Measurements from ENCODE around the gene LRIT2. TPM values are rescaled to one million over a fixed set of nuclear protein-coding genes. Genes with fewer than 3 reads are reported as not detected.

The LRIT2 gene
- total RNA-seq, 1 experiment from 2014 or later: not detected

DNA sequence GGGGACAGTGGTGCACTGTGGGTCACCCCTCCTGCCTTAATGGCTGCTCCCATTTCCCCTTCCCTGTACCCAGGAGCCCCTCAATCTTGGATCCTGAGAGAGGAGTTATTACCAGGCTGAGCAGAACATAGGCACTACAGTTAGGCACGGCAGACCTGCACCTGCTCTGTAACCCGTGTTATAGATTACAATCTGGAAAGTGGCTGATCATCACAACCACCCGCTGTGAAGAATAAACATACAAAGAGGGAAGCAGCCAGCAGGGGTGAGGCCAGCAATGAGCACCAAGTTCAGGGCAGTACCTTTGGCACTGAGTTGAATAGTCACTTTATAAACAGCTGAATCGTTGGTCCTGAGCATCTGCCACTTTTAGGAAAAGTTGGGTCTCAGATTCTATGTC, 29.3 kb downstream of the LRIT2 start:
- Mint-ChIP-seq H3K27ac (ENCODE audit: unreplicated experiment) (no peak overlapping the region), H3K36me3 (ENCODE audit: insufficient read depth, unreplicated experiment) (no peaks in the 10 kb centered on the region), H3K9me3 (ENCODE audit: unreplicated experiment) (no peaks in the 10 kb centered on the region), H3K4me1 (ENCODE audit: low read depth, unreplicated experiment) (no peaks in the 10 kb centered on the region), H3K4me3 (ENCODE audit: unreplicated experiment) (no peak overlapping the region), H3K27me3 (ENCODE audit: insufficient read depth, unreplicated experiment) (peaks cover 44% of the 10 kb centered on the region)
- CTCF ChIA-PET: no interaction called here
- no peaks in the 10 kb centered on the region for H3K9me3 ChIP-seq
- H3K36me3 ChIP-seq (ENCODE audit: control insufficient read depth, insufficient read depth, low read length): no peaks in the 10 kb centered on the region
- BruUV-seq (replicated peaks): no TSS peak
- TF ChIP-seq, protein P1, sequence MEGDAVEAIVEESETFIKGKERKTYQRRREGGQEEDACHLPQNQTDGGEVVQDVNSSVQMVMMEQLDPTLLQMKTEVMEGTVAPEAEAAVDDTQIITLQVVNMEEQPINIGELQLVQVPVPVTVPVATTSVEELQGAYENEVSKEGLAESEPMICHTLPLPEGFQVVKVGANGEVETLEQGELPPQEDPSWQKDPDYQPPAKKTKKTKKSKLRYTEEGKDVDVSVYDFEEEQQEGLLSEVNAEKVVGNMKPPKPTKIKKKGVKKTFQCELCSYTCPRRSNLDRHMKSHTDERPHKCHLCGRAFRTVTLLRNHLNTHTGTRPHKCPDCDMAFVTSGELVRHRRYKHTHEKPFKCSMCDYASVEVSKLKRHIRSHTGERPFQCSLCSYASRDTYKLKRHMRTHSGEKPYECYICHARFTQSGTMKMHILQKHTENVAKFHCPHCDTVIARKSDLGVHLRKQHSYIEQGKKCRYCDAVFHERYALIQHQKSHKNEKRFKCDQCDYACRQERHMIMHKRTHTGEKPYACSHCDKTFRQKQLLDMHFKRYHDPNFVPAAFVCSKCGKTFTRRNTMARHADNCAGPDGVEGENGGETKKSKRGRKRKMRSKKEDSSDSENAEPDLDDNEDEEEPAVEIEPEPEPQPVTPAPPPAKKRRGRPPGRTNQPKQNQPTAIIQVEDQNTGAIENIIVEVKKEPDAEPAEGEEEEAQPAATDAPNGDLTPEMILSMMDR (IDR thresholded peaks at IDR 0.05; ENCODE audit: insufficient read depth in 1 of 2, low read depth in 1 of 2, low read length in 1 of 2, severe bottlenecking in 1 of 2, unreplicated experiment in 1 of 2): no peak
- POLR2A ChIA-PET: no interaction called here
- intact Hi-C loops (cut with micrococcal nuclease; ENCODE audit: unreplicated experiment): no loop called here
- H3K27me3 ChIP-seq (replicated peaks; ENCODE audit: control insufficient read depth, insufficient read depth, low read length): peaks cover 10% of the 10 kb centered on the region
- DNase-seq: no peak
- H3K4me1 ChIP-seq: no peaks in the 10 kb centered on the region
- no peak overlapping the region for H3K4me3 ChIP-seq (ENCODE audit: low read depth, low read length)

DNA sequence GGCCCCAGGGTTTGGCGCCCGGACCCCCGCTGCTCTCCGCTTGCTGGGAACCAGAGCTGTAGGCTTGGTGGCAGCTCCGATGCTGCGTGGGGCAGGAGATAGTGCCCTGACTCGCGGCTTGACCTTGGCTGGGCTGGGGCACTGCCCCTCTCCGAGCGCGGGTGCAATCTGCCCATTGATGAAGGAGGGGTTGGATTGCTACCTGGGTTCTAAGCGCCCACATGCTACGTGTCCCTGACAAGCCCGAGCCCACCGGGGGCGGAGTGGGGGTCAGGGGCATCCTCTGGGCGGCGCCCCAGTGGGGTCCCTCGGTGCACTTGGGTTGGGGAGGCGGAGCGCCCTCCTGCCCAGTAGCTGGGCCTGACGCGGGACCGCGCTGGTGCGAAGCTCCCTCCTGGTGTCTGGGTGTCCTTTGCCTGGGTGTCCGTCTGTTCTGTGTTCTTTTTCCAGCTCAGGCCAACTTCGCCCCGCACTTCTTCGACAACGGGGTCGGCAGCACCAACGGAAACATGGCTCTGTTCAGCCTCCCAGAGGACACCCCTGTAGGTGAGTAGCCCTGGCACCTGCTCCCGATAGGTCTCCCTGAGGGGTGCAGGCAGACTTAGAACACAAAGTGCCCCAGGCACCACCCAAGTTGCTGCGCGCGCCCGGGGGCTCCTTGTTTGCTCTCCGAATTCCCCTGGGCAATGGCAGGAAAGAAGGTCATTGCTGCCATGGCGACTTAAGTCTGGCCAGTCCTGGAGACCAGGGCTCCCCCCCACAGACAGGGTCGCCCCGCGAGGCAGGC, 30.1 kb downstream of the LRIT2 start:
- CTCF ChIA-PET: no interaction called here
- H3K4me1 Mint-ChIP-seq (ENCODE audit: low read depth, unreplicated experiment): no peaks in the 10 kb centered on the region

DNA sequence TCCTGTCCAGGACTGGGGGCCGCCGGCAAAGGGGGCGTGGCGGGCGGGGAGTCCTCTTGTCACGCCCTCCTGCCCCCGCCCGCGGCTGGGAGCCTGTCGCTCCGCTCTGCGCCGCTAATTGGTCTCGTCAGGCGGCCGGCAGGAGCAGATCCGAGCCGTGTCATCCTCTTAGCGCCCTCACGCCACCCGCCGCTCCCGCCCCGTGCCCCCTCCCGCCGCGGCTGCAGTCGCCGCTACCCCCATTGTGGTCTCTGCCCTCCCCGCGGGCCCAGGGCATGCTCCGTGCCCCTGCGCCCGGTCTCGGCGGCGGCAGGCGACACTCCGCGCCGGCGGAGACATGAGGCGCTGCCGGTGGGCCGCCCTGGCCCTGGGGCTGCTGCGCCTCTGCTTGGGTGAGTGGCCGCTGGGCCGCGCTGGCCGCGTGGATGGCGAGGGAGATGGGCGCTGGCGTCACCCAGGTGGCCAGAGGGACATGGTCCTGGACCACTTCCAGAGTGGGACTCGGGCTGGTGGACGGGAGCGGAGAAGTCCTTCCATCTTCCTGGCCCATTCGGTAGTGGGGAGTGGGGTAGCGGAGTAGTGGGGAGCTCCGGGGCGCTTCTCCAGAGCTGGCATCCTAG, 30.8 kb downstream of the LRIT2 start, which contains the start of gene CDHR1:
Gene CDHR1 (plus strand): TSS at position 114 of the 620 bp plus-strand sequence. CDS start 224 bp downstream, at position 338.
- intact Hi-C loops (cut with micrococcal nuclease; ENCODE audit: unreplicated experiment): no loop called here
- H3K36me3 Mint-ChIP-seq (ENCODE audit: insufficient read depth, unreplicated experiment): no peaks in the 10 kb centered on the region
- no peak within 1 kb of the TSS for H3K27ac Mint-ChIP-seq (ENCODE audit: unreplicated experiment)
- Histone ChIP-seq H3K4me3 (ENCODE audit: low read depth, low read length) (peak within 1 kb of the TSS; percentile 31), H3K27me3 (replicated peaks; ENCODE audit: control insufficient read depth, insufficient read depth, low read length) (peaks cover 10% of the 10 kb centered on the region), H3K4me1 (no peaks in the 10 kb centered on the region), H3K9me3 (no peaks in the 10 kb centered on the region), H3K36me3 (ENCODE audit: control insufficient read depth, insufficient read depth, low read length) (no peaks in the 10 kb centered on the region)
- peak; percentile 25 to 41 for DNase-seq
- H3K4me1 Mint-ChIP-seq (ENCODE audit: low read depth, unreplicated experiment): no peaks in the 10 kb centered on the region
- no peaks in the 10 kb centered on the region for H3K9me3 Mint-ChIP-seq (ENCODE audit: unreplicated experiment)
- BruUV-seq (replicated peaks): no TSS peak
- TF ChIP-seq, protein P1 (IDR thresholded peaks at IDR 0.05; ENCODE audit: insufficient read depth in 1 of 2, low read depth in 1 of 2, low read length in 1 of 2, severe bottlenecking in 1 of 2, unreplicated experiment in 1 of 2): no peak
- ChIA-PET POLR2A (no interaction called here), CTCF (no interaction called here)
- peaks cover 39% of the 10 kb centered on the region for H3K27me3 Mint-ChIP-seq (ENCODE audit: insufficient read depth, unreplicated experiment)
- H3K4me3 Mint-ChIP-seq (ENCODE audit: unreplicated experiment): peak within 1 kb of the TSS; percentile 62

More for the DNA sequence above, 30.1 kb downstream of the LRIT2 start:
- Histone ChIP-seq H3K4me1 (no peaks in the 10 kb centered on the region), H3K36me3 (ENCODE audit: control insufficient read depth, insufficient read depth, low read length) (no peaks in the 10 kb centered on the region), H3K9me3 (no peaks in the 10 kb centered on the region), H3K27me3 (replicated peaks; ENCODE audit: control insufficient read depth, insufficient read depth, low read length) (peaks cover 10% of the 10 kb centered on the region), H3K4me3 (ENCODE audit: low read depth, low read length) (no peak overlapping the region)
- TF ChIP-seq, protein P1 (IDR thresholded peaks at IDR 0.05; ENCODE audit: insufficient read depth in 1 of 2, low read depth in 1 of 2, low read length in 1 of 2, severe bottlenecking in 1 of 2, unreplicated experiment in 1 of 2): no peak
- Mint-ChIP-seq H3K36me3 (ENCODE audit: insufficient read depth, unreplicated experiment) (no peaks in the 10 kb centered on the region), H3K27ac (ENCODE audit: unreplicated experiment) (no peak overlapping the region), H3K27me3 (ENCODE audit: insufficient read depth, unreplicated experiment) (peaks cover 41% of the 10 kb centered on the region), H3K4me3 (ENCODE audit: unreplicated experiment) (peak overlapping the region; percentile 62), H3K9me3 (ENCODE audit: unreplicated experiment) (no peaks in the 10 kb centered on the region)
- no TSS peak for BruUV-seq (replicated peaks)
- DNase-seq: peak in 1 of 2 experiments; percentile 26
- POLR2A ChIA-PET: no interaction called here
- intact Hi-C loops (cut with micrococcal nuclease; ENCODE audit: unreplicated experiment): no loop called here
